ENCODE data around the gene HLA-A. TPM values are rescaled to one million over a fixed set of nuclear protein-coding genes. Genes with fewer than 3 reads are reported as not detected.

The HLA-A gene
- total RNA-seq, 1 donor from 2014 or later: 1,592 TPM

GRCh38 chr6:29968130-29968529 is 25.8 kb downstream of the HLA-A start:
- Mint-ChIP-seq H3K27me3 (peaks cover 5% of the 10 kb centered on the region), H3K36me3 (ENCODE audit: low read depth) (no peaks in the 10 kb centered on the region), H3K4me3 (no peak overlapping the region), H3K9me3 (no peaks in the 10 kb centered on the region), H3K27ac (no peak overlapping the region), H3K4me1 (peaks cover 55% of the 10 kb centered on the region)
- ATAC-seq (ENCODE audit: low read depth): no peak
- ChIA-PET CTCF (interaction anchor here (0.6 to 6.0 kb wide), 5 partner anchors 8 to 230 kb away, joined by 3 to 44 read pairs (median 3); no protein-coding TSS in a partner anchor), POLR2A (interaction anchor here (0.6 to 3.4 kb wide), 4 partner anchors 8 to 120 kb away, joined by 3 to 20 read pairs (median 4); partner anchors contain the start of gene PPP1R11)
- TF ChIP-seq, protein P1, sequence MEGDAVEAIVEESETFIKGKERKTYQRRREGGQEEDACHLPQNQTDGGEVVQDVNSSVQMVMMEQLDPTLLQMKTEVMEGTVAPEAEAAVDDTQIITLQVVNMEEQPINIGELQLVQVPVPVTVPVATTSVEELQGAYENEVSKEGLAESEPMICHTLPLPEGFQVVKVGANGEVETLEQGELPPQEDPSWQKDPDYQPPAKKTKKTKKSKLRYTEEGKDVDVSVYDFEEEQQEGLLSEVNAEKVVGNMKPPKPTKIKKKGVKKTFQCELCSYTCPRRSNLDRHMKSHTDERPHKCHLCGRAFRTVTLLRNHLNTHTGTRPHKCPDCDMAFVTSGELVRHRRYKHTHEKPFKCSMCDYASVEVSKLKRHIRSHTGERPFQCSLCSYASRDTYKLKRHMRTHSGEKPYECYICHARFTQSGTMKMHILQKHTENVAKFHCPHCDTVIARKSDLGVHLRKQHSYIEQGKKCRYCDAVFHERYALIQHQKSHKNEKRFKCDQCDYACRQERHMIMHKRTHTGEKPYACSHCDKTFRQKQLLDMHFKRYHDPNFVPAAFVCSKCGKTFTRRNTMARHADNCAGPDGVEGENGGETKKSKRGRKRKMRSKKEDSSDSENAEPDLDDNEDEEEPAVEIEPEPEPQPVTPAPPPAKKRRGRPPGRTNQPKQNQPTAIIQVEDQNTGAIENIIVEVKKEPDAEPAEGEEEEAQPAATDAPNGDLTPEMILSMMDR (IDR thresholded peaks at IDR 0.05): no peak
- no peak for DNase-seq
- intact Hi-C loops (cut with micrococcal nuclease): no loop called here

- POLR2A ChIA-PET: no interaction called here
- ATAC-seq (ENCODE audit: low read depth) (no peak), DNase-seq (no peak)
- no peaks in the 10 kb centered on the region for H3K9me3 Mint-ChIP-seq
- intact Hi-C loops (cut with micrococcal nuclease): no loop called here
- H3K27me3 Mint-ChIP-seq: peaks cover 7% of the 10 kb centered on the region
- H3K36me3 Mint-ChIP-seq (ENCODE audit: low read depth): no peaks in the 10 kb centered on the region
- no peak overlapping the region for H3K4me3 Mint-ChIP-seq
- H3K27ac Mint-ChIP-seq: no peak overlapping the region
- CTCF ChIA-PET: interaction anchor here (0.6 to 6.0 kb wide), 3 partner anchors 10 to 121 kb away, joined by 3 to 44 read pairs (median 4); no protein-coding TSS in a partner anchor
- peaks cover 47% of the 10 kb centered on the region for H3K4me1 Mint-ChIP-seq
- TF ChIP-seq, protein P1 (IDR thresholded peaks at IDR 0.05): no peak
Measured at GRCh38 chr6:29968905-29969304, 26.6 kb downstream of the HLA-A start.

GRCh38 chr6:29970711-29971110 is 28.4 kb downstream of the HLA-A start:
- no peak for DNase-seq
- ChIA-PET POLR2A (no interaction called here), CTCF (no interaction called here)
- Mint-ChIP-seq H3K9me3 (no peaks in the 10 kb centered on the region), H3K27ac (no peak overlapping the region), H3K27me3 (peaks cover 23% of the 10 kb centered on the region), H3K4me3 (no peak overlapping the region), H3K4me1 (peaks cover 40% of the 10 kb centered on the region), H3K36me3 (ENCODE audit: low read depth) (no peaks in the 10 kb centered on the region)
- TF ChIP-seq, protein P1 (IDR thresholded peaks at IDR 0.05): no peak
- intact Hi-C loops (cut with micrococcal nuclease): no loop called here
- ATAC-seq (ENCODE audit: low read depth): no peak

GRCh38 chr6:29974901-29975560 is 32.7 kb downstream of the HLA-A start:
- no peak for DNase-seq
- H3K27ac Mint-ChIP-seq: no peak overlapping the region
- H3K36me3 Mint-ChIP-seq (ENCODE audit: low read depth): no peaks in the 10 kb centered on the region
- TF ChIP-seq, protein P1 (IDR thresholded peaks at IDR 0.05): no peak
- peak; percentile 12 for ATAC-seq (ENCODE audit: low read depth)
- H3K4me3 Mint-ChIP-seq: peak overlapping the region; percentile 73
- CTCF ChIA-PET: interaction anchor here (0.9 to 1.6 kb wide), 3 partner anchors 10 to 157 kb away, joined by 3 to 4 read pairs (median 4); no protein-coding TSS in a partner anchor
- peaks cover 33% of the 10 kb centered on the region for H3K4me1 Mint-ChIP-seq
- POLR2A ChIA-PET: interaction anchor here (1.4 to 3.3 kb wide), 3 partner anchors 8 to 30 kb away, joined by 3 to 20 read pairs (median 5); no protein-coding TSS in a partner anchor
- H3K9me3 Mint-ChIP-seq: no peaks in the 10 kb centered on the region
- peaks cover 43% of the 10 kb centered on the region for H3K27me3 Mint-ChIP-seq
- intact Hi-C loops (cut with micrococcal nuclease): loop anchor here (5.0 kb wide), 1 partner anchor 33 kb away; the partner anchor contains the start of gene HLA-A

GRCh38 chr6:29975561-29975907 is 33.2 kb downstream of the HLA-A start:
- H3K4me1 Mint-ChIP-seq: peaks cover 33% of the 10 kb centered on the region
- H3K27ac Mint-ChIP-seq: no peak overlapping the region
- no peaks in the 10 kb centered on the region for H3K36me3 Mint-ChIP-seq (ENCODE audit: low read depth)
- H3K27me3 Mint-ChIP-seq: peaks cover 44% of the 10 kb centered on the region
- ATAC-seq (ENCODE audit: low read depth) (no peak), DNase-seq (no peak)
- H3K9me3 Mint-ChIP-seq: no peaks in the 10 kb centered on the region
- peak overlapping the region; percentile 73 for H3K4me3 Mint-ChIP-seq
- TF ChIP-seq, protein P1 (IDR thresholded peaks at IDR 0.05): no peak
- CTCF ChIA-PET: interaction anchor here (0.8 to 1.9 kb wide), 6 partner anchors 8 to 157 kb away, joined by 3 to 6 read pairs (median 4); no protein-coding TSS in a partner anchor
- intact Hi-C loops (cut with micrococcal nuclease): loop anchor here (5.0 kb wide), 1 partner anchor 33 kb away; the partner anchor contains the start of gene HLA-A
- POLR2A ChIA-PET: interaction anchor here (1.4 to 3.3 kb wide), 3 partner anchors 9 to 31 kb away, joined by 3 to 20 read pairs (median 5); no protein-coding TSS in a partner anchor
